ENCODE results near the gene TTLL3.
"Not testable (repeated sequence)": the region's sequence is repeated elsewhere in the genome, so short reads cannot be mapped to it uniquely, and the experiment has no call there.

Gene TTLL3

GRCh38 chr3:9769426-9770275 lies 40.4 kb upstream of the TTLL3 start, which contains the start of gene CAMK1:
CAMK1 (minus strand) TSS chr3:9769947; CDS start chr3:9767749, 2,198 bp downstream.
- Histone ChIP-seq H3K27me3 (replicated peaks; ENCODE audit: control insufficient read depth, insufficient read depth, low read length, poor library complexity, severe bottlenecking) (no peaks in the 10 kb centered on the region), H3K36me3 (ENCODE audit: control insufficient read depth, insufficient read depth, low read length) (no peaks in the 10 kb centered on the region), H3K9me3 (ENCODE audit: control insufficient read depth, low read length) (no peaks in the 10 kb centered on the region), H3K4me1 (ENCODE audit: control insufficient read depth, insufficient read depth, low read length, poor library complexity, severe bottlenecking) (peaks cover 12% of the 10 kb centered on the region), H3K4me3 (ENCODE audit: insufficient read depth, low read depth, low read length, poor library complexity, severe bottlenecking) (peak within 1 kb of the TSS; percentile 59), H3K27ac (ENCODE audit: insufficient read depth, low read length, poor library complexity, severe bottlenecking) (no peak within 1 kb of the TSS)
- peak; percentile 24 to 38 (median 29) for DNase-seq

DNA sequence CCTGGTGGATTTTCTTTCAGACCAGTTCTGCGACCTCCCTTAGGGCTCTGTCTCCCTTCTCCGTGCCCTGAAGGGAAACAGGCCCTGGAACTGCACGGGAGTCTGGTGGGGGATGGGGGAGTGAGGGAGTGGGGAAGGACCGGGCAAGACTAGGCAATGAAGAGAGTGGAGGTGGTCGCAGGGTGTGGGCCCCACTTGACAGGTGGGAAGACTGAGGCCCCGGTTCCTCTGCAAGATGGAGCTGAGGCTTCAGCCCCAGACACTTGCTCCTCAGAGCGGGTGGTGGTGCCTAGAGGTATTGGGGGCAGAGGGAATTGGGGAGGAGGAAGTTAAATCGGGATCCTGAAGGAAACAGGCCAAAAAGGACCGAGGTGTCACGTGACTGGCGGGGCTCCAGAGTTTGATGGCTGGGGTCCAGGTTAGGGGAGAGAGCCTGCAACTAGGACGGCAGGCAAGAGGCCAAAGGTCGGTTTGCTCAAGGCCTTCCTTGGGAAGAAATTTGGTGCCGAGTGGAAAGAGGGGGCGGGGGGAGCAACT lies 39.7 kb upstream of the TTLL3 start:
- Histone ChIP-seq H3K27ac (ENCODE audit: insufficient read depth, low read length, poor library complexity, severe bottlenecking) (no peak overlapping the region), H3K36me3 (ENCODE audit: control insufficient read depth, insufficient read depth, low read length) (no peaks in the 10 kb centered on the region), H3K4me3 (ENCODE audit: insufficient read depth, low read depth, low read length, poor library complexity, severe bottlenecking) (peak overlapping the region; percentile 59), H3K4me1 (ENCODE audit: control insufficient read depth, insufficient read depth, low read length, poor library complexity, severe bottlenecking) (peaks cover 12% of the 10 kb centered on the region), H3K9me3 (ENCODE audit: control insufficient read depth, low read length) (no peaks in the 10 kb centered on the region), H3K27me3 (replicated peaks; ENCODE audit: control insufficient read depth, insufficient read depth, low read length, poor library complexity, severe bottlenecking) (no peaks in the 10 kb centered on the region)
- DNase-seq: no peak

DNA sequence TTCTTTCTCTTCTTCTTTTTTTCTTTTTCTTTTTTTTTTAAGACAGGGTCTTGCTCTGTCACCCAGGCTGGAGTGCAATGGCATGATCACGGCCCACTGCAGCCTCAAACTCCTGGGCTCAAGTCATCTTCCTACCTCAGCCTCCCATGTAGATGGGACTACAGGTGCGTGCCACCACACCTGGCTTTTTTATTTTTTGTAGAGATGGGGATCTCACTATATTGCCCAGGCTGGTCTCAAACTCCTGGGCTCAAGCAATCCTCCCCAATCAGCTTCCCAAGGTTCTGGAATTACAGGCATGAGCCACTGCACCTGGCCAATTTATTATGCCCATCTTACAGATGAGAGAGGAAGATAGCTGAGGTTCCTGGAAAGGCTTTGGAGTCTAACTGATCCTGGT lies 39.1 kb upstream of the TTLL3 start:
- DNase-seq; H3K27ac ChIP-seq (ENCODE audit: insufficient read depth, low read length, poor library complexity, severe bottlenecking); H3K4me3 ChIP-seq (ENCODE audit: insufficient read depth, low read depth, low read length, poor library complexity, severe bottlenecking); H3K27me3 ChIP-seq (replicated peaks; ENCODE audit: control insufficient read depth, insufficient read depth, low read length, poor library complexity, severe bottlenecking); H3K36me3 ChIP-seq (ENCODE audit: control insufficient read depth, insufficient read depth, low read length); H3K9me3 ChIP-seq (ENCODE audit: control insufficient read depth, low read length): not testable (repeated sequence)
- H3K4me1 ChIP-seq (ENCODE audit: control insufficient read depth, insufficient read depth, low read length, poor library complexity, severe bottlenecking): peaks cover 12% of the 10 kb centered on the region

- Histone ChIP-seq H3K9me3 (ENCODE audit: control insufficient read depth, low read length) (no peaks in the 10 kb centered on the region), H3K27me3 (replicated peaks; ENCODE audit: control insufficient read depth, insufficient read depth, low read length, poor library complexity, severe bottlenecking) (no peaks in the 10 kb centered on the region), H3K4me1 (ENCODE audit: control insufficient read depth, insufficient read depth, low read length, poor library complexity, severe bottlenecking) (peaks cover 25% of the 10 kb centered on the region), H3K4me3 (ENCODE audit: insufficient read depth, low read depth, low read length, poor library complexity, severe bottlenecking) (no peak overlapping the region), H3K27ac (ENCODE audit: insufficient read depth, low read length, poor library complexity, severe bottlenecking) (no peak overlapping the region), H3K36me3 (ENCODE audit: control insufficient read depth, insufficient read depth, low read length) (peaks cover 8% of the 10 kb centered on the region)
- no peak for DNase-seq
These were observed 33.0 kb upstream of the TTLL3 start for GRCh38 chr3:9776896-9777693.

GRCh38 chr3:9777694-9778021 lies 32.4 kb upstream of the TTLL3 start:
- H3K9me3 ChIP-seq (ENCODE audit: control insufficient read depth, low read length): no peaks in the 10 kb centered on the region
- H3K27me3 ChIP-seq (replicated peaks; ENCODE audit: control insufficient read depth, insufficient read depth, low read length, poor library complexity, severe bottlenecking): no peaks in the 10 kb centered on the region
- peaks cover 25% of the 10 kb centered on the region for H3K4me1 ChIP-seq (ENCODE audit: control insufficient read depth, insufficient read depth, low read length, poor library complexity, severe bottlenecking)
- peaks cover 9% of the 10 kb centered on the region for H3K36me3 ChIP-seq (ENCODE audit: control insufficient read depth, insufficient read depth, low read length)
- H3K27ac ChIP-seq (ENCODE audit: insufficient read depth, low read length, poor library complexity, severe bottlenecking): no peak overlapping the region
- H3K4me3 ChIP-seq (ENCODE audit: insufficient read depth, low read depth, low read length, poor library complexity, severe bottlenecking): no peak overlapping the region
- no peak for DNase-seq

GRCh38 chr3:9778143-9779074 lies 31.7 kb upstream of the TTLL3 start:
- no peaks in the 10 kb centered on the region for H3K27me3 ChIP-seq (replicated peaks; ENCODE audit: control insufficient read depth, insufficient read depth, low read length, poor library complexity, severe bottlenecking)
- H3K4me3 ChIP-seq (ENCODE audit: insufficient read depth, low read depth, low read length, poor library complexity, severe bottlenecking): no peak overlapping the region
- H3K36me3 ChIP-seq (ENCODE audit: control insufficient read depth, insufficient read depth, low read length): peaks cover 9% of the 10 kb centered on the region
- DNase-seq: no peak
- H3K9me3 ChIP-seq (ENCODE audit: control insufficient read depth, low read length): no peaks in the 10 kb centered on the region
- peaks cover 25% of the 10 kb centered on the region for H3K4me1 ChIP-seq (ENCODE audit: control insufficient read depth, insufficient read depth, low read length, poor library complexity, severe bottlenecking)
- no peak overlapping the region for H3K27ac ChIP-seq (ENCODE audit: insufficient read depth, low read length, poor library complexity, severe bottlenecking)

DNA sequence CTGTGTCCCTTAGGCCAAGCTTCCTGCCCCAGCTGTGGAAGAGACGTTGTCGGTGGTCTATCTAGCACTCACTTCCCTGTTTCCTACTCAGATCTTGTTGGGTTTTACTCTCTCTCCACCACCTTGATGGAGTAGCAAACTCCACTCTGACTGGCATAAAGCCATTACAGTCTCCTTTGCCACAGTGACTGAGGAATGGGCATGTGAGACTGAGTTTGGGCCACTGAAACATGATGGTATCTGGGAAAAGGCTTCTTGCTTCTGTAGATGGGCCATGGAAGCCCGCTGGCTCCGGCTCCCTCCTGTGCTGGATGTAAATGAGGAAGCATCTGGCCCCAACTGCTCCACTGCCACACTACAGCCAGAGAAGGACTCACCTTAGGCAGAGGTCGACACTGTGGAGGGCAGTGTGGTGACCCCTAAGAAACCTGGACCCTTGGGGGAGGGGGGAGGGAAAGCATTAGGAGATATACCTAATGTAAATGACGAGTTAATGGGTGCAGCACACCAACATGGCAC lies 30.9 kb upstream of the TTLL3 start:
- DNase-seq: no peak
- H3K27me3 ChIP-seq (replicated peaks; ENCODE audit: control insufficient read depth, insufficient read depth, low read length, poor library complexity, severe bottlenecking): no peaks in the 10 kb centered on the region
- H3K27ac ChIP-seq (ENCODE audit: insufficient read depth, low read length, poor library complexity, severe bottlenecking): no peak overlapping the region
- peaks cover 15% of the 10 kb centered on the region for H3K36me3 ChIP-seq (ENCODE audit: control insufficient read depth, insufficient read depth, low read length)
- peaks cover 25% of the 10 kb centered on the region for H3K4me1 ChIP-seq (ENCODE audit: control insufficient read depth, insufficient read depth, low read length, poor library complexity, severe bottlenecking)
- no peak overlapping the region for H3K4me3 ChIP-seq (ENCODE audit: insufficient read depth, low read depth, low read length, poor library complexity, severe bottlenecking)
- no peaks in the 10 kb centered on the region for H3K9me3 ChIP-seq (ENCODE audit: control insufficient read depth, low read length)

- H3K36me3 ChIP-seq (ENCODE audit: control insufficient read depth, insufficient read depth, low read length): peaks cover 16% of the 10 kb centered on the region
- H3K27me3 ChIP-seq (replicated peaks; ENCODE audit: control insufficient read depth, insufficient read depth, low read length, poor library complexity, severe bottlenecking): no peaks in the 10 kb centered on the region
- no peaks in the 10 kb centered on the region for H3K9me3 ChIP-seq (ENCODE audit: control insufficient read depth, low read length)
- no peak for DNase-seq
- H3K4me1 ChIP-seq (ENCODE audit: control insufficient read depth, insufficient read depth, low read length, poor library complexity, severe bottlenecking): peaks cover 25% of the 10 kb centered on the region
- H3K27ac ChIP-seq (ENCODE audit: insufficient read depth, low read length, poor library complexity, severe bottlenecking): peak overlapping the region; percentile 51
- peak overlapping the region; percentile 23 for H3K4me3 ChIP-seq (ENCODE audit: insufficient read depth, low read depth, low read length, poor library complexity, severe bottlenecking)
These were observed 30.2 kb upstream of the TTLL3 start for GRCh38 chr3:9779721-9780457.

DNA sequence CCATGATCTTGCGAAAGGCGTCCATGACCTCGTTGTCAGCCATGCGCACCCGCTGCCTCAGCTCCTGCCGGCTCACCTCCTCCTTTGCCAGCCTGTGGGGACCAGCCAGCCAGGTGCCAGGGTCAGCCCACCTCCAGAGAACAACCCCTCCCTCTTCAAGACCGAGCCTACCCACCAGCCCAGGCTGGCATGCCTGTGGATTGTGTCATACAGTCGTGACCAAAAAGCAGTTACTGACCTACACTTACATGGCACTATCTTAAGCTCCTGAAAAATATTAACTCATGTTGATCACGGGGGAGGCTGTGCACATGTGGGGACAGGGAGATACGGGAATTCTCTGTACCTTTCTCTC lies 29.6 kb upstream of the TTLL3 start:
- Histone ChIP-seq H3K4me1 (ENCODE audit: control insufficient read depth, insufficient read depth, low read length, poor library complexity, severe bottlenecking) (peaks cover 25% of the 10 kb centered on the region), H3K27ac (ENCODE audit: insufficient read depth, low read length, poor library complexity, severe bottlenecking) (peak overlapping the region; percentile 51), H3K9me3 (ENCODE audit: control insufficient read depth, low read length) (no peaks in the 10 kb centered on the region), H3K4me3 (ENCODE audit: insufficient read depth, low read depth, low read length, poor library complexity, severe bottlenecking) (peak overlapping the region; percentile 23), H3K27me3 (replicated peaks; ENCODE audit: control insufficient read depth, insufficient read depth, low read length, poor library complexity, severe bottlenecking) (no peaks in the 10 kb centered on the region), H3K36me3 (ENCODE audit: control insufficient read depth, insufficient read depth, low read length) (peaks cover 21% of the 10 kb centered on the region)
- DNase-seq: no peak

Data from effector memory CD4-positive, alpha-beta T cell (primary cell).